GM21529 (cell line): Measurements from ENCODE around the gene STX2.
A peak's percentile ranks its signal among the peaks of the same experiment; 100 is the strongest.
"Not testable (repeated sequence)": the region's sequence is repeated elsewhere in the genome, so short reads cannot be mapped to it uniquely, and the experiment has no call there.

Experiments
- ATAC-seq: cut with Tn5 transposase; IDR thresholded peaks from one replicate; pipeline ENCODE4 v1.9.1; 2021; ENCODE audit not compliant: unreplicated experiment

Gene STX2

GRCh38 chr12:130838951-130839769 is at the start of gene STX2:
TSS of gene STX2 (minus strand) at chr12:130839250. CDS start at chr12:130839099, 151 bp downstream.
- ATAC-seq = peak; percentile 80

GRCh38 chr12:130887190-130887589 is 48.1 kb upstream of the STX2 start:
- ATAC-seq = not testable (repeated sequence)

GRCh38 chr12:130881548-130881947 is 42.5 kb upstream of the STX2 start:
- no peak for ATAC-seq

- ATAC-seq = no peak
Observed at GRCh38 chr12:130881046-130881445, 42.0 kb upstream of the STX2 start.

GRCh38 chr12:130880411-130880885 is 41.4 kb upstream of the STX2 start:
- ATAC-seq = peak; percentile 44

- no peak for ATAC-seq
Observed at GRCh38 chr12:130879781-130880389, 40.8 kb upstream of the STX2 start.

GRCh38 chr12:130879212-130879686 is 40.2 kb upstream of the STX2 start:
- peak; percentile 91 for ATAC-seq

GRCh38 chr12:130878193-130879185 is 39.4 kb upstream of the STX2 start:
- no peak for ATAC-seq

GRCh38 chr12:130877333-130877732 is 38.3 kb upstream of the STX2 start:
- no peak for ATAC-seq

- ATAC-seq = no peak
Observed at GRCh38 chr12:130876758-130877157, 37.7 kb upstream of the STX2 start.

GRCh38 chr12:130876297-130876696 is 37.2 kb upstream of the STX2 start:
- ATAC-seq = no peak

- not testable (repeated sequence) for ATAC-seq
Observed at GRCh38 chr12:130875708-130876107, 36.7 kb upstream of the STX2 start.

- no peak for ATAC-seq
Observed at GRCh38 chr12:130875193-130875592, 36.1 kb upstream of the STX2 start.

- no peak for ATAC-seq
Observed at GRCh38 chr12:130874696-130875095, 35.6 kb upstream of the STX2 start.

GRCh38 chr12:130873825-130874224 is 34.8 kb upstream of the STX2 start:
- ATAC-seq = no peak

- ATAC-seq = no peak
Observed at GRCh38 chr12:130873106-130873795, 34.2 kb upstream of the STX2 start.

GRCh38 chr12:130872179-130873096 is 33.4 kb upstream of the STX2 start:
- peak; percentile 22 for ATAC-seq

- peak; percentile 56 for ATAC-seq
Observed at GRCh38 chr12:130871286-130872178, 32.5 kb upstream of the STX2 start, which contains the start of gene RAN. TSS of gene RAN (plus strand) at chr12:130872066. CDS start at chr12:130872594, 528 bp downstream.
